MM.1S (cell line): ENCODE data around the gene SH3BP4.
A peak's percentile ranks its signal among the peaks of the same experiment; 100 is the strongest.

Source experiments
- DNase-seq: peaks from one replicate; pipeline ENCODE4 v3.0.0-alpha.2; 2015
- H2AFZ ChIP-seq: fragments of 300-600 bp; sonication (generic); 2 replicates; pipeline ENCODE4 v1.6.0; 2016; ENCODE audit warnings: antibody characterized with exemption, low read length
- H3F3A ChIP-seq: fragments of 300-600 bp; sonication (generic); 2 replicates; pipeline ENCODE4 v1.6.1; 2016; ENCODE audit warnings: mild to moderate bottlenecking, antibody characterized with exemption, low read length, moderate library complexity, mixed read lengths; ENCODE audit not compliant: insufficient read depth
- H3K27ac ChIP-seq: fragments of 300-600 bp; sonication (generic); 2 replicates; pipeline ENCODE4 v1.5.1; 2016; ENCODE audit warnings: mild to moderate bottlenecking, low read length
- H3K27me3 ChIP-seq: fragments of 300-600 bp; sonication (generic); replicated peaks from 2 replicates; pipeline ENCODE4 v1.6.0; 2016; ENCODE audit warnings: low read length; ENCODE audit not compliant: insufficient read depth
- H3K36me3 ChIP-seq: fragments of 300-600 bp; sonication (generic); replicated peaks from 2 replicates; pipeline ENCODE4 v1.6.1; 2016; ENCODE audit warnings: mild to moderate bottlenecking, low read length, mixed read lengths; ENCODE audit not compliant: insufficient read depth
- H3K4me1 ChIP-seq: fragments of 300-600 bp; sonication (generic); 2 replicates; pipeline ENCODE4 v1.6.1; 2016; ENCODE audit warnings: low read length, mixed read lengths
- H3K4me2 ChIP-seq: fragments of 300-600 bp; sonication (generic); 2 replicates; pipeline ENCODE4 v1.6.0; 2016; ENCODE audit warnings: low read depth, low read length
- H3K4me3 ChIP-seq: fragments of 300-600 bp; sonication (generic); 2 replicates; pipeline ENCODE4 v1.5.1; 2016; ENCODE audit warnings: low read length, mixed read lengths
- H3K79me2 ChIP-seq: fragments of 300-600 bp; sonication (generic); 2 replicates; pipeline ENCODE4 v1.6.1; 2016; ENCODE audit warnings: mixed run types, low read length, mixed read lengths
- H3K9ac ChIP-seq: fragments of 300-600 bp; sonication (generic); 2 replicates; pipeline ENCODE4 v1.6.1; 2016; ENCODE audit warnings: low read length, mixed read lengths
- H3K9me2 ChIP-seq: fragments of 300-600 bp; sonication (generic); replicated peaks from 2 replicates; pipeline ENCODE4 v1.6.1; 2016; ENCODE audit warnings: mild to moderate bottlenecking, low read length, mixed read lengths; ENCODE audit not compliant: insufficient read depth
- H3K9me3 ChIP-seq: fragments of 300-600 bp; sonication (generic); replicated peaks from 2 replicates; pipeline ENCODE4 v1.6.1; 2016; ENCODE audit warnings: mild to moderate bottlenecking, low read length, mixed read lengths; ENCODE audit not compliant: insufficient read depth
- H4K20me1 ChIP-seq: fragments of 300-600 bp; sonication (generic); 2 replicates; pipeline ENCODE4 v1.6.1; 2016; ENCODE audit warnings: mild to moderate bottlenecking, low read length, moderate library complexity, mixed read lengths; ENCODE audit not compliant: insufficient read depth
- EZH2 ChIP-seq: fragments of 300-600 bp; sonication (generic); optimal IDR thresholded peaks from 2 replicates; pipeline ENCODE3; 2017; ENCODE audit warnings: low read depth, mild to moderate bottlenecking, antibody characterized with exemption, low read length, mixed read lengths
- EZH2phosphoT487 ChIP-seq: fragments of 300-600 bp; sonication (generic); IDR thresholded peaks from 2 replicates; pipeline ENCODE4 v1.6.1; 2018; ENCODE audit warnings: antibody characterized with exemption, low read length
- TF ChIP-seq, protein P1 (sequence below): fragments of 300-600 bp; sonication (generic); IDR thresholded peaks from 2 replicates; pipeline ENCODE4 v1.5.1; 2016; ENCODE audit warnings: antibody characterized with exemption, low read length, mixed read lengths

The SH3BP4 gene, protein sequence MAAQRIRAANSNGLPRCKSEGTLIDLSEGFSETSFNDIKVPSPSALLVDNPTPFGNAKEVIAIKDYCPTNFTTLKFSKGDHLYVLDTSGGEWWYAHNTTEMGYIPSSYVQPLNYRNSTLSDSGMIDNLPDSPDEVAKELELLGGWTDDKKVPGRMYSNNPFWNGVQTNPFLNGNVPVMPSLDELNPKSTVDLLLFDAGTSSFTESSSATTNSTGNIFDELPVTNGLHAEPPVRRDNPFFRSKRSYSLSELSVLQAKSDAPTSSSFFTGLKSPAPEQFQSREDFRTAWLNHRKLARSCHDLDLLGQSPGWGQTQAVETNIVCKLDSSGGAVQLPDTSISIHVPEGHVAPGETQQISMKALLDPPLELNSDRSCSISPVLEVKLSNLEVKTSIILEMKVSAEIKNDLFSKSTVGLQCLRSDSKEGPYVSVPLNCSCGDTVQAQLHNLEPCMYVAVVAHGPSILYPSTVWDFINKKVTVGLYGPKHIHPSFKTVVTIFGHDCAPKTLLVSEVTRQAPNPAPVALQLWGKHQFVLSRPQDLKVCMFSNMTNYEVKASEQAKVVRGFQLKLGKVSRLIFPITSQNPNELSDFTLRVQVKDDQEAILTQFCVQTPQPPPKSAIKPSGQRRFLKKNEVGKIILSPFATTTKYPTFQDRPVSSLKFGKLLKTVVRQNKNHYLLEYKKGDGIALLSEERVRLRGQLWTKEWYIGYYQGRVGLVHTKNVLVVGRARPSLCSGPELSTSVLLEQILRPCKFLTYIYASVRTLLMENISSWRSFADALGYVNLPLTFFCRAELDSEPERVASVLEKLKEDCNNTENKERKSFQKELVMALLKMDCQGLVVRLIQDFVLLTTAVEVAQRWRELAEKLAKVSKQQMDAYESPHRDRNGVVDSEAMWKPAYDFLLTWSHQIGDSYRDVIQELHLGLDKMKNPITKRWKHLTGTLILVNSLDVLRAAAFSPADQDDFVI

DNA sequence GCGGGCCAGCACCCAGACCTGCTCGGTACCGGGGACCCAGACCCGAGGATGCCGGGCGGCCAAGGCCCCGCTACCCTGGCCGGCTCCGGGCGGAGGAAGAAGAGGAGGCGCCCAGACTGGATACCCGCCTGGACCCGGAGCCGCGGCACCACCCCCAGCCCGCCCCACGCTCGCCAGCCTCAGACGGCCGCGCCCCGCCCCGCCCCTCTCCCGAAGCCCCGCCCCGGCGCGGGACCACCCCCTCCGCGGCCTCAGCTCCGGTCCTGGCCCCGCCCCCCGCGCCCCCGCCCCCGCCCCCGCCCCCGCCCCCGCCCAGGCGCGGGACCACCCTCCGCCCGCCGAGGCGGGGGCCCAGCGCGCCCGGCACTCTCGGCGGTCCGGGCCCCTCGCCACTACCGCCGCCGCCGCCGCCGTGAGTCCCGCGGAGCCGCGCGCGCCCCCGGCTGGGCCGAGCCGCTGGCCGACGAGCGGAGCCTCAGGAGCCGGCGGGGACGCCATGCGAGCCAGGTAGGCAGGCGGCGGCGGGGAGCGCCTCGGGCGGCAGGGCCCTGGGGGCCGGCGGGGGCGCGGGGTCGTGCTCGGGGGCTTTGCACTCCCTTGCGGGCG is at the start of gene SH3BP4:
Gene SH3BP4 (plus strand): TSS at position 354 of the 606 bp plus-strand sequence. CDS start 82,986 bp downstream, outside the sequence.
- peaks cover 4% of the 10 kb centered on the region; the same call in 1 of the 2 replicates for H3K79me2 ChIP-seq
- peak; percentile 28 for DNase-seq
- peak within 1 kb of the TSS; percentile 62 for H3K4me3 ChIP-seq
- H2AFZ ChIP-seq = peak within 1 kb of the TSS; percentile 35; the same call in 1 of the 2 replicates
- peak within 1 kb of the TSS; percentile 28; the same call in 1 of the 2 replicates for H3K9ac ChIP-seq
- H3K9me3 ChIP-seq = no peaks in the 10 kb centered on the region
- H3F3A ChIP-seq = no peaks in the 10 kb centered on the region
- H3K9me2 ChIP-seq = no peaks in the 10 kb centered on the region
- H3K36me3 ChIP-seq = no peaks in the 10 kb centered on the region
- no peak within 1 kb of the TSS for H3K27ac ChIP-seq
- peak within 1 kb of the TSS; percentile 46; the same call in 1 of the 2 replicates for H3K4me2 ChIP-seq
- H3K27me3 ChIP-seq = no peaks in the 10 kb centered on the region
- H3K4me1 ChIP-seq = no peaks in the 10 kb centered on the region
- H4K20me1 ChIP-seq = no peaks in the 10 kb centered on the region
- TF ChIP-seq EZH2 = no peak
- TF ChIP-seq, protein P1, sequence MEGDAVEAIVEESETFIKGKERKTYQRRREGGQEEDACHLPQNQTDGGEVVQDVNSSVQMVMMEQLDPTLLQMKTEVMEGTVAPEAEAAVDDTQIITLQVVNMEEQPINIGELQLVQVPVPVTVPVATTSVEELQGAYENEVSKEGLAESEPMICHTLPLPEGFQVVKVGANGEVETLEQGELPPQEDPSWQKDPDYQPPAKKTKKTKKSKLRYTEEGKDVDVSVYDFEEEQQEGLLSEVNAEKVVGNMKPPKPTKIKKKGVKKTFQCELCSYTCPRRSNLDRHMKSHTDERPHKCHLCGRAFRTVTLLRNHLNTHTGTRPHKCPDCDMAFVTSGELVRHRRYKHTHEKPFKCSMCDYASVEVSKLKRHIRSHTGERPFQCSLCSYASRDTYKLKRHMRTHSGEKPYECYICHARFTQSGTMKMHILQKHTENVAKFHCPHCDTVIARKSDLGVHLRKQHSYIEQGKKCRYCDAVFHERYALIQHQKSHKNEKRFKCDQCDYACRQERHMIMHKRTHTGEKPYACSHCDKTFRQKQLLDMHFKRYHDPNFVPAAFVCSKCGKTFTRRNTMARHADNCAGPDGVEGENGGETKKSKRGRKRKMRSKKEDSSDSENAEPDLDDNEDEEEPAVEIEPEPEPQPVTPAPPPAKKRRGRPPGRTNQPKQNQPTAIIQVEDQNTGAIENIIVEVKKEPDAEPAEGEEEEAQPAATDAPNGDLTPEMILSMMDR = no peak
- TF ChIP-seq EZH2phosphoT487 = no peak

DNA sequence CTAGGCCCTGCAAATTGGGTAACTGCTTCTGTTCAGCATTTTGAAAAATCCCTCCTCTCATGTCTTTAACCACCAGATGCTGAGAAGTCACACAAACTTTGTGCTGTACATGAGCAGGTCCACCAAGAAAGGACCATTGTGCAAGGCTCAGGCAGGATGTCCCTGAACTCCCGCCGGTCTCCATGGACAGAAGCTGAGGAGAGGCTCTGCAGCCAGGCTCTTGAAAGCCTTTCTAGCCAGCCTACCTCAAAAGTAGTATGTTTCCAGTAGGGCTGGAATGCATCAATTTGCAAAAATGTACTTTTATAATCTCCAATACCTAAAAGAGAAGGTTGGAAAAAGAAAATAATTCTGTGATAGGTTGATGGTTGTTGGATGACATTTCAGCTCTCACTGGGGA is 47.0 kb upstream of the SH3BP4 start:
- Histone ChIP-seq H3K9ac (no peak overlapping the region), H3F3A (no peaks in the 10 kb centered on the region), H3K4me3 (no peak overlapping the region), H3K36me3 (no peaks in the 10 kb centered on the region), H3K27me3 (no peaks in the 10 kb centered on the region), H3K9me3 (no peaks in the 10 kb centered on the region), H3K79me2 (no peaks in the 10 kb centered on the region), H3K27ac (no peak overlapping the region), H4K20me1 (no peaks in the 10 kb centered on the region), H3K4me2 (no peak overlapping the region), H3K9me2 (no peaks in the 10 kb centered on the region), H2AFZ (no peak overlapping the region), H3K4me1 (no peaks in the 10 kb centered on the region)
- TF ChIP-seq, protein P1 = no peak
- TF ChIP-seq EZH2phosphoT487 (no peak), EZH2 (no peak)
- no peak for DNase-seq

DNA sequence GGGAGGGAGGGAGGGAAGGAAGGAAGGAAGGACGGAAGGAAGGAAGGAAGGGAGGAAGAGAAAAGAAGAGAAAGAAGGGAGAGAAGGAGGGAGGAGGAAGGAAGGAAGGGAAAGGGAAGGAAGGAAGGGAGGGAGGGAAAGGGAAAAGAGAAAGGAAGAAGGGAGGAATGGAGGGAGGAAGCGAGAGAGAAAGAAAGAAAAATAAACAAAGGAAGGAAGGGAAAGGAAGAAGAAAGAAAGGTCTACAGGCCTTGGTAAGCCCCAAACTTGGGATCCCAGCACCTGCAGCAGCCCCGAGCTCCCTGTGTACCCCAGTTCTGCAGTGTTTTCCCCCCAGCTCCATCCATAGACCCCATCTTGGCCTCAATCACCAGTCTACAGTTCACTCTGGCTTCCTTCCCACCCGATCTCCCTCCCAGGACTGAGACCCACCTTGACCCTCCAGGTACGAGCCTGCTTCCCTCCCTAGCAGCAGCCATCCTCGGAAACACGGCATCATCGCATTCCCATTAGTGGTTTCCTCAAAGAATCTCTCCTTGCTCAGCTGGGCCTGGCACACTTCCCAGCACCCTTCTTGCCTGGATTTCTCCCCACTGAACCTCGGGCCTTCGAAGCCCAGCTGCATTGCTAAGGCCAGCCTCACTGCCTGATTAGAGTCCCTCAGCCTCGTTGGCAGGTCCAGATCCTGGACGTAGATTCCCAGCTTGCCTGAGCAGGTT is 46.1 kb upstream of the SH3BP4 start:
- no peaks in the 10 kb centered on the region for H3K79me2 ChIP-seq
- H3K9me2 ChIP-seq = no peaks in the 10 kb centered on the region
- H3K27ac ChIP-seq = no peak overlapping the region
- no peak overlapping the region for H3K4me2 ChIP-seq
- H4K20me1 ChIP-seq = no peaks in the 10 kb centered on the region
- no peak overlapping the region for H3K9ac ChIP-seq
- H2AFZ ChIP-seq = no peak overlapping the region
- TF ChIP-seq, protein P1 = no peak
- TF ChIP-seq EZH2 = no peak
- no peak for TF ChIP-seq EZH2phosphoT487
- H3K27me3 ChIP-seq = no peaks in the 10 kb centered on the region
- H3K36me3 ChIP-seq = no peaks in the 10 kb centered on the region
- no peak for DNase-seq
- H3K4me3 ChIP-seq = no peak overlapping the region
- no peaks in the 10 kb centered on the region for H3F3A ChIP-seq
- H3K4me1 ChIP-seq = no peaks in the 10 kb centered on the region
- H3K9me3 ChIP-seq = no peaks in the 10 kb centered on the region
